Measurements from ENCODE around the gene EEF1G.
"Not testable (repeated sequence)": the region's sequence is repeated elsewhere in the genome, so short reads cannot be mapped to it uniquely, and the experiment has no call there.

EEF1G gene

GRCh38 chr11:62573006-62573591 lies 592 bp downstream of the EEF1G start:
- ChIA-PET POLR2A (interaction anchor here (0.7 to 3.3 kb wide), 3 partner anchors 19 to 31 kb away, joined by 3 to 25 read pairs (median 7); partner anchors contain the start of genes MTA2 and TUT1), CTCF (interaction anchor here (0.7 to 4.5 kb wide), 11 partner anchors 8 to 179 kb away, joined by 3 to 36 read pairs (median 5); partner anchors contain the start of gene TUT1)
- Histone ChIP-seq H3K4me1 (ENCODE audit: control extremely low read depth in 1 of 4, control insufficient read depth in 4 of 4, insufficient read depth in 4 of 4, low read length in 3 of 4) (peaks cover 10 to 38% (median 30%) of the 10 kb centered on the region in 4 experiments), H3K4me3 (ENCODE audit: control insufficient read depth in 1 of 7, extremely low read depth in 1 of 7, insufficient read depth in 4 of 7, low read depth in 2 of 7, low read length in 6 of 7) (peak overlapping the region; percentile 86 to 99 (median 96)), H3K9me3 (ENCODE audit: control extremely low read depth in 1 of 5, control insufficient read depth in 4 of 5, insufficient read depth in 2 of 5, low read depth in 1 of 5, low read length in 4 of 5) (no peaks in the 10 kb centered on the region), H3K27ac (ENCODE audit: insufficient read depth in 1 of 2, low read depth in 1 of 2, low read length in 2 of 2, poor library complexity in 1 of 2, severe bottlenecking in 2 of 2) (peak overlapping the region; percentile 88 to 95), H3K27me3 (replicated peaks in 2 of 5; ENCODE audit: control insufficient read depth in 4 of 5, insufficient read depth in 5 of 5, low read length in 4 of 5) (no peaks in the 10 kb centered on the region), H3K36me3 (ENCODE audit: control insufficient read depth in 4 of 4, insufficient read depth in 4 of 4, low read length in 3 of 4) (peaks cover 10 to 65% (median 53%) of the 10 kb centered on the region in 4 experiments)
- WGBS (ENCODE audit: insufficient coverage) = 1% methylated on average over 33 of the region's 33 CpGs
- DNase-seq = peak in 2 of 3 donors; percentile 53 to 61

DNA sequence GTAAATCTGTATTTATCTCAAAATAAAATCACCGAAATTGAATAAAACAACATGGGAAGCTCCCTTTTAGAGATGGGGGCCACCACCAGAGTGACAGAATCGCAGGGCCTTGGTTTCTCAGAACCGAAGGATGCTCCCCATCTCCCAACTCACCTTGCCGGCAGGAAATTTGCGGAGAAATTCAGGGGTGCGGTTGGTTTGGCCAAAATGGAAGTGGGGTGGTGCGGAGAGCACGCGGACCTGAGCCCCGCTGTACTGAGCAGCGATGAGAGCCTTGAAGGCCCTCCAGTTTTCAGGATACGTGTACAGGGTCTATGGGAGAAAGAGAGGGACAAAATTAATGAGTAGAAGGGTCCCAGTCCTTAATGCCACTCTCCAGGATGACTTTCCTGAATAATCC lies 1.3 kb downstream of the EEF1G start:
- Histone ChIP-seq H3K27ac (ENCODE audit: insufficient read depth in 1 of 2, low read depth in 1 of 2, low read length in 2 of 2, poor library complexity in 1 of 2, severe bottlenecking in 2 of 2) (peak overlapping the region; percentile 88 to 95), H3K4me1 (ENCODE audit: control extremely low read depth in 1 of 4, control insufficient read depth in 4 of 4, insufficient read depth in 4 of 4, low read length in 3 of 4) (peaks cover 10 to 38% (median 30%) of the 10 kb centered on the region in 4 experiments), H3K4me3 (ENCODE audit: control insufficient read depth in 1 of 7, extremely low read depth in 1 of 7, insufficient read depth in 4 of 7, low read depth in 2 of 7, low read length in 6 of 7) (peak overlapping the region in 6 of 7 experiments; percentile 86 to 99 (median 96)), H3K36me3 (ENCODE audit: control insufficient read depth in 4 of 4, insufficient read depth in 4 of 4, low read length in 3 of 4) (peaks cover 10 to 66% (median 53%) of the 10 kb centered on the region in 4 experiments), H3K27me3 (replicated peaks in 2 of 5; ENCODE audit: control insufficient read depth in 4 of 5, insufficient read depth in 5 of 5, low read length in 4 of 5) (no peaks in the 10 kb centered on the region), H3K9me3 (ENCODE audit: control extremely low read depth in 1 of 5, control insufficient read depth in 4 of 5, insufficient read depth in 2 of 5, low read depth in 1 of 5, low read length in 4 of 5) (no peaks in the 10 kb centered on the region)
- POLR2A ChIA-PET = interaction anchor here (0.7 to 3.3 kb wide), 2 partner anchors 19 to 30 kb away, joined by 3 to 25 read pairs; partner anchors contain the start of gene TUT1
- 96% methylated on average over 9 of the region's 12 CpGs for WGBS (ENCODE audit: insufficient coverage)
- CTCF ChIA-PET = interaction anchor here (0.7 to 4.5 kb wide), 5 partner anchors 11 to 148 kb away, joined by 3 to 36 read pairs (median 5); no protein-coding TSS in a partner anchor
- DNase-seq = no peak

- CTCF ChIA-PET = interaction anchor here (0.7 to 4.5 kb wide), 4 partner anchors 10 to 147 kb away, joined by 3 to 36 read pairs (median 4); no protein-coding TSS in a partner anchor
- DNase-seq; POLR2A ChIA-PET; H3K27me3 ChIP-seq (replicated peaks in 2 of 5; ENCODE audit: control insufficient read depth in 4 of 5, insufficient read depth in 5 of 5, low read length in 4 of 5); H3K9me3 ChIP-seq (ENCODE audit: control extremely low read depth in 1 of 5, control insufficient read depth in 4 of 5, insufficient read depth in 2 of 5, low read depth in 1 of 5, low read length in 4 of 5): not testable (repeated sequence)
- Histone ChIP-seq H3K4me3 (ENCODE audit: control insufficient read depth in 1 of 7, extremely low read depth in 1 of 7, insufficient read depth in 4 of 7, low read depth in 2 of 7, low read length in 6 of 7) (peak overlapping the region in 1 of 7 experiments; percentile 96), H3K36me3 (ENCODE audit: control insufficient read depth in 4 of 4, insufficient read depth in 4 of 4, low read length in 3 of 4) (peaks cover 9 to 67% (median 54%) of the 10 kb centered on the region in 4 experiments), H3K4me1 (ENCODE audit: control extremely low read depth in 1 of 4, control insufficient read depth in 4 of 4, insufficient read depth in 4 of 4, low read length in 3 of 4) (peaks cover 10 to 38% (median 30%) of the 10 kb centered on the region in 4 experiments), H3K27ac (ENCODE audit: insufficient read depth in 1 of 2, low read depth in 1 of 2, low read length in 2 of 2, poor library complexity in 1 of 2, severe bottlenecking in 2 of 2) (peak overlapping the region in 1 of 2 experiments; percentile 95)
- 100% methylated on average over 4 of the region's 5 CpGs for WGBS (ENCODE audit: insufficient coverage)
Observed at GRCh38 chr11:62571493-62571892, 2.2 kb downstream of the EEF1G start.

GRCh38 chr11:62570903-62571302 lies 2.8 kb downstream of the EEF1G start:
- peaks cover 12 to 67% (median 54%) of the 10 kb centered on the region in 4 experiments for H3K36me3 ChIP-seq (ENCODE audit: control insufficient read depth in 4 of 4, insufficient read depth in 4 of 4, low read length in 3 of 4)
- POLR2A ChIA-PET; H3K9me3 ChIP-seq (ENCODE audit: control extremely low read depth in 1 of 5, control insufficient read depth in 4 of 5, insufficient read depth in 2 of 5, low read depth in 1 of 5, low read length in 4 of 5); DNase-seq; H3K4me3 ChIP-seq (ENCODE audit: control insufficient read depth in 1 of 7, extremely low read depth in 1 of 7, insufficient read depth in 4 of 7, low read depth in 2 of 7, low read length in 6 of 7); H3K27me3 ChIP-seq (replicated peaks in 2 of 5; ENCODE audit: control insufficient read depth in 4 of 5, insufficient read depth in 5 of 5, low read length in 4 of 5): not testable (repeated sequence)
- peaks cover 10 to 38% (median 30%) of the 10 kb centered on the region in 4 experiments for H3K4me1 ChIP-seq (ENCODE audit: control extremely low read depth in 1 of 4, control insufficient read depth in 4 of 4, insufficient read depth in 4 of 4, low read length in 3 of 4)
- CTCF ChIA-PET = interaction anchor here (0.7 to 4.5 kb wide), 7 partner anchors 9 to 149 kb away, joined by 3 to 36 read pairs (median 4); partner anchors contain the start of gene TUT1
- H3K27ac ChIP-seq (ENCODE audit: insufficient read depth in 1 of 2, low read depth in 1 of 2, low read length in 2 of 2, poor library complexity in 1 of 2, severe bottlenecking in 2 of 2) = peak overlapping the region in 1 of 2 experiments; percentile 43
- WGBS (ENCODE audit: insufficient coverage) = 95% methylated on average over 2 of the region's 5 CpGs

- peaks cover 13 to 72% (median 58%) of the 10 kb centered on the region in 4 experiments for H3K36me3 ChIP-seq (ENCODE audit: control insufficient read depth in 4 of 4, insufficient read depth in 4 of 4, low read length in 3 of 4)
- no CpG with 5 or more reads among the region's 1 CpG for WGBS (ENCODE audit: insufficient coverage)
- H3K27ac ChIP-seq (ENCODE audit: insufficient read depth in 1 of 2, low read depth in 1 of 2, low read length in 2 of 2, poor library complexity in 1 of 2, severe bottlenecking in 2 of 2) = peak overlapping the region in 1 of 2 experiments; percentile 25
- H3K4me3 ChIP-seq (ENCODE audit: control insufficient read depth in 1 of 7, extremely low read depth in 1 of 7, insufficient read depth in 4 of 7, low read depth in 2 of 7, low read length in 6 of 7) = no peak overlapping the region
- CTCF ChIA-PET = interaction anchor here (0.6 to 4.5 kb wide), 8 partner anchors 8 to 174 kb away, joined by 3 to 36 read pairs (median 6); partner anchors contain the start of gene TUT1
- peaks cover 8 to 27% (median 18%) of the 10 kb centered on the region in 4 experiments for H3K4me1 ChIP-seq (ENCODE audit: control extremely low read depth in 1 of 4, control insufficient read depth in 4 of 4, insufficient read depth in 4 of 4, low read length in 3 of 4)
- DNase-seq = no peak
- no peaks in the 10 kb centered on the region for H3K27me3 ChIP-seq (replicated peaks in 2 of 5; ENCODE audit: control insufficient read depth in 4 of 5, insufficient read depth in 5 of 5, low read length in 4 of 5)
- POLR2A ChIA-PET = no interaction called here
- H3K9me3 ChIP-seq (ENCODE audit: control extremely low read depth in 1 of 5, control insufficient read depth in 4 of 5, insufficient read depth in 2 of 5, low read depth in 1 of 5, low read length in 4 of 5) = no peaks in the 10 kb centered on the region
Observed at GRCh38 chr11:62569611-62570010, 4.1 kb downstream of the EEF1G start.

DNA sequence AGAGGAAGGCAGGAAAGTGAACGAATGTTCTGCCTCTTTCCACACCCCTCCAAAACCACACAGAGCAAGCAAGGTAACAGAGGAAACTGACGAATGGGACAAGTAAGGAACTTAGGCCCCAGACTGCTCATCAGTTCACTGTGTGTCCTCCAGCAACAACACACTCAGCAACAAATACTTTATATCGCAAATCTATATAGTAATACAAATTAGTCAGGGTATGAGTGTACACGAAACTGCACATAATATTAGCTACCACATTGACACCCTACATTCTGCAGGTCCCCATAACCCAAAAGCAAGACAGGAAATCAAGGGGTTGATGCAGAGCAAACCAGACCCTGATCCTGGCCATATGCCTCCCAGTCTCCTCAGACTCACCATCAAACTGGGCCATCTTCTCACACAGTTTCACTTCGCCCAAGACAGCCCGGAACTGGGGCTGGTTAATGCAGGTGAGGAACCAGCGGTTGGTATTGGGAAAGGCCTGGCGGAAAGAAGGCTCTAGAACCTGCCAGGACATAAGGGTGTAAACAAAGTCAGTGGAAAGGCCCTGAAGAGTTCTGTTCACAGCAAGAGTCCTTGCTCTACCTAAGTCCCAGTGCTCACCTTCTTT lies 6.6 kb downstream of the EEF1G start:
- Histone ChIP-seq H3K4me3 (ENCODE audit: control insufficient read depth in 1 of 7, extremely low read depth in 1 of 7, insufficient read depth in 4 of 7, low read depth in 2 of 7, low read length in 6 of 7) (no peak overlapping the region), H3K27me3 (replicated peaks in 2 of 5; ENCODE audit: control insufficient read depth in 4 of 5, insufficient read depth in 5 of 5, low read length in 4 of 5) (no peaks in the 10 kb centered on the region), H3K36me3 (ENCODE audit: control insufficient read depth in 4 of 4, insufficient read depth in 4 of 4, low read length in 3 of 4) (peaks cover 19 to 83% (median 66%) of the 10 kb centered on the region in 4 experiments), H3K27ac (ENCODE audit: insufficient read depth in 1 of 2, low read depth in 1 of 2, low read length in 2 of 2, poor library complexity in 1 of 2, severe bottlenecking in 2 of 2) (peak overlapping the region in 1 of 2 experiments; percentile 25), H3K4me1 (ENCODE audit: control extremely low read depth in 1 of 4, control insufficient read depth in 4 of 4, insufficient read depth in 4 of 4, low read length in 3 of 4) (peaks cover 0 to 12% (median 5%) of the 10 kb centered on the region in 4 experiments), H3K9me3 (ENCODE audit: control extremely low read depth in 1 of 5, control insufficient read depth in 4 of 5, insufficient read depth in 2 of 5, low read depth in 1 of 5, low read length in 4 of 5) (no peaks in the 10 kb centered on the region)
- POLR2A ChIA-PET = interaction anchor here (0.6 to 1.3 kb wide), 3 partner anchors 10 to 194 kb away, joined by 3 to 5 read pairs (median 3); no protein-coding TSS in a partner anchor
- DNase-seq = no peak
- CTCF ChIA-PET = interaction anchor here (0.8 to 19.4 kb wide), 9 partner anchors 8 to 174 kb away, joined by 3 to 283 read pairs (median 4); partner anchors contain the start of genes AHNAK and TUT1
- 93% methylated on average over 3 of the region's 8 CpGs for WGBS (ENCODE audit: insufficient coverage)
